HepG2 (cell line): ENCODE results near the gene TMEM235. TPM values are rescaled to one million over a fixed set of nuclear protein-coding genes. Genes with fewer than 3 reads are reported as not detected.

Source experiments
- ATF7-NPFF ChIP-seq: sonication (generic); formaldehyde crosslinking; IDR thresholded peaks from 2 replicates; pipeline ENCODE4 v1.8.1; 2023; ENCODE audit warnings: mild to moderate bottlenecking, low read depth, missing genetic modification reagents, moderate library complexity
- CEBPB ChIP-seq: IDR thresholded peaks from 2 replicates; pipeline ENCODE4 v1.6.1; 2011; ENCODE audit warnings: low read depth, low read length, improper control_type of control experiment, borderline replicate concordance
- KIAA2018 ChIP-seq: sonication (generic); formaldehyde crosslinking; IDR thresholded peaks from 2 replicates; pipeline ENCODE4 v1.5.0; 2020; ENCODE audit warnings: mild to moderate bottlenecking, missing genetic modification reagents, borderline replicate concordance
- NFIC ChIP-seq: IDR thresholded peaks from 2 replicates; pipeline ENCODE4 v1.6.1; 2012; ENCODE audit warnings: mild to moderate bottlenecking, low read length, inconsistent platforms
- PBX3 ChIP-seq: sonication (generic); formaldehyde crosslinking; IDR thresholded peaks from 2 replicates; pipeline ENCODE4 v1.8.1; 2023; ENCODE audit warnings: missing genetic modification reagents, inconsistent platforms, borderline replicate concordance
- SNAPC4 ChIP-seq: sonication (generic); formaldehyde crosslinking; IDR thresholded peaks from 2 replicates; pipeline ENCODE4 v1.4.0; 2020; ENCODE audit warnings: mild to moderate bottlenecking, missing genetic modification reagents
- SP1 ChIP-seq, 2 experiments: fragments of 450-650 bp in 1 of 2; sonication (generic) in 1 of 2; formaldehyde crosslinking in 1 of 2; IDR thresholded peaks; 2 replicates each; pipeline versions ENCODE4 v1.4.0 to v1.6.1; 2016 to 2020; ENCODE audit warnings: missing genetic modification reagents in 1 of 2
- XRCC5 ChIP-seq: fragments of 200-400 bp; formaldehyde crosslinking; optimal IDR thresholded peaks from 2 replicates; pipeline ENCODE3; 2017; ENCODE audit warnings: mild to moderate bottlenecking, low read length
- ZFP90 ChIP-seq: sonication (generic); formaldehyde crosslinking; IDR thresholded peaks from 2 replicates; pipeline ENCODE4 v1.8.0; 2022; ENCODE audit warnings: missing genetic modification reagents, mild to moderate bottlenecking, inconsistent platforms, borderline replicate concordance
- ZNF337 ChIP-seq: sonication (generic); formaldehyde crosslinking; IDR thresholded peaks from 2 replicates; pipeline ENCODE4 v1.5.1; 2020; ENCODE audit warnings: missing genetic modification reagents, low read depth, mild to moderate bottlenecking, borderline replicate concordance
- ZNF788 ChIP-seq: sonication (generic); formaldehyde crosslinking; IDR thresholded peaks from 2 replicates; pipeline ENCODE4 v1.5.0; 2020; ENCODE audit warnings: mild to moderate bottlenecking, missing genetic modification reagents, borderline replicate concordance
- ZSCAN30 ChIP-seq: sonication (generic); formaldehyde crosslinking; IDR thresholded peaks from 2 replicates; pipeline ENCODE4 v1.5.0; 2020; ENCODE audit warnings: mild to moderate bottlenecking, missing genetic modification reagents
- polyA plus RNA-seq, 8 experiments: library from polyadenylated mRNA; depleted of rRNA in 3 of 8; stranded (reverse) in 7 of 8; unstranded in 1 of 8; fragments of >200 nt; fragmentation: Illumina TruSeq in 4 of 8; extraction: Trizol in 4 of 8; gene quantifications; 2 replicates each; pipeline versions ENCODE4 v1.2.1 to v1.2.3, GENCODE V29; 2011 to 2016; ENCODE audit warnings: low read depth in 4 of 8, missing spikeins in 1 of 8, mixed read lengths in 1 of 8; ENCODE audit not compliant: insufficient read depth in 1 of 8
- total RNA-seq, 5 experiments: library from RNA; depleted of rRNA; stranded (reverse); fragments of >200 nt; fragmentation: Illumina TruSeq; extraction: Trizol; gene quantifications; 2 replicates each; pipeline ENCODE4 v1.2.3, GENCODE V29; 2016; ENCODE audit warnings: low read depth in 1 of 5

TMEM235 gene
- total and polyA plus RNA-seq, 2 of the 13 experiments (the other 11 are each of a cell fraction or from before 2014, with no cell fraction given) = not detected

GRCh38 chr17:78186692-78187595 lies 44.5 kb upstream of the TMEM235 start, which contains the start of the genes AFMID and TK1 (continued):
- TF ChIP-seq ATF7-NPFF (peak; percentile 100), XRCC5 (peak; percentile 96), PBX3 (CRISPR knock-in tag) (no peak), ZNF337 (CRISPR knock-in tag) (peak; percentile 86), CEBPB (no peak), ZNF788 (CRISPR knock-in tag) (peak; percentile 96; the same call in 1 of the 2 replicates), KIAA2018 (no peak), SNAPC4 (CRISPR knock-in tag) (peak; percentile 80; the same call in 1 of the 2 replicates), ZFP90 (CRISPR knock-in tag) (peak; percentile 95), NFIC (no peak), SP1 (IDR thresholded peaks at IDR 0.05) (0 out of 2 replicates have a peak, but pooled peaks have one; percentile 31), SP1 (CRISPR knock-in tag; IDR thresholded peaks at IDR 0.05) (peak; percentile 97), ZSCAN30 (peak; percentile 85; the same call in 1 of the 2 replicates)
